SH-SY5Y (cell line): ENCODE results near the gene GAN.

Experiments used
- GATA2 ChIP-seq: IDR thresholded peaks from 2 replicates; pipeline ENCODE4 v1.6.1; 2011; ENCODE audit warnings: mild to moderate bottlenecking, low read depth, low read length
- GATA3 ChIP-seq: IDR thresholded peaks from 2 replicates; pipeline ENCODE4 v1.6.1; 2011; ENCODE audit warnings: low read depth, mild to moderate bottlenecking, low read length, moderate library complexity

GAN gene

DNA sequence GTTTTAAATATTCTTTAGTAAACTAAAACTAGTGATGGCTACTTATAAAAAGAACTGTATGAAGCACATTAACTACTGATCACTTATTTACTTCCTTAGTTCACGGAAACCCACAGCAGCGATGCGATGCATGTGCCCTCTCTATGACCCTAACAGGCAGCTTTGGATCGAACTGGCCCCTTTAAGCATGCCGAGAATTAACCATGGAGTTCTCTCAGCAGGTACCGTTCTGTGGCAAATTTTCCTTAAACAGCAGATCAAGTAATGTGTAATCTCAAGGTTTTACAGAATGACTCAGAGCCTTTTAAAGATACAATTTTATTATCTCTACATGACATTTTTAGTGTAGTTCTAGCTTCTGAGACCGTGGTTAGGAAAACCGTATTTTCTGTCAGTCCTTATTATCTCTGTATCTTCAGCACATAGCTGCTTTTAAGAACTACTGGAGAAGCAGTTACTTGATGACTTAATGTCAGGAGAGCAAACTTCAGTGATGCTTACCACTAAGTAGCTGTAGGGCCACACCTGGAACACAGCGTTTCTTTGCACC lies 43.0 kb downstream of the GAN start:
- TF ChIP-seq GATA3 (no peak), GATA2 (no peak)

DNA sequence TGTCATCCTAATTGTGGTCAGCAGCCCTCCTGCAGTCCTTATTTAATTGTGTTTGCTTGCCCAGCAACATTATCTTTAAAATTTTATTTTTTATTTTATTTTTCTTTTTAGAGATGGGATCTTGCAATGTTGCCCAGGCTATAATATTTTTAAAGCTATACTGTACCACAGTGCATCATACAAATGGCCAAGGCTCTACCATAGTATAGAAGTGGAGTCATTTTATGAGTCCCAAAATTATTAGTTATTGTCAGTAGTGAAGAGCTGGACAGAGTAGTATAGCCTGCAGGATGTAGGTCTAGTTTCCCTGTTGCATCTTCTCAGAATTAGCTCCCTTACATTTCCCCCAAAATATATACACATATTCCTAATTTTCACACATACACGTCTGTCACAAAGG lies 44.1 kb downstream of the GAN start:
- TF ChIP-seq GATA3 (no peak), GATA2 (no peak)

DNA sequence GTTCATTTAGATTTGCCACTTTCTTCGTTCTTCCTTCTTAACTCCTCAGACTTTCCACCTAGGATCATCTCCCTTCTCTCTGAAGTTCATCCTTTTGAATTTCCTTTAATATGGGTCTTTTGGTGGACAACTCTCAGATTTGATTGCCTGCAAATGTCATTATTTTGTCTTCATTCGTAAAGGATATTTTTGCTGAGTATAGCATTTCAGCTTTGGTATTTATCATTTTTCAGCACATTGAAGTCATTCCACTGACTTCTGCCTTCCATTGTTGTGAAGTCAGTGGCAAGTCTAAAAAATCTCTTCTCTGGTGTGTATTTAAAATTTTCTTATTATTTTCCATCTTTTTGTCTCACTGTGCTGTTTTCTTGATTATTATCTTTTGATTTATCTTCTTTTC lies 45.4 kb downstream of the GAN start:
- TF ChIP-seq GATA3 (no peak), GATA2 (no peak)

DNA sequence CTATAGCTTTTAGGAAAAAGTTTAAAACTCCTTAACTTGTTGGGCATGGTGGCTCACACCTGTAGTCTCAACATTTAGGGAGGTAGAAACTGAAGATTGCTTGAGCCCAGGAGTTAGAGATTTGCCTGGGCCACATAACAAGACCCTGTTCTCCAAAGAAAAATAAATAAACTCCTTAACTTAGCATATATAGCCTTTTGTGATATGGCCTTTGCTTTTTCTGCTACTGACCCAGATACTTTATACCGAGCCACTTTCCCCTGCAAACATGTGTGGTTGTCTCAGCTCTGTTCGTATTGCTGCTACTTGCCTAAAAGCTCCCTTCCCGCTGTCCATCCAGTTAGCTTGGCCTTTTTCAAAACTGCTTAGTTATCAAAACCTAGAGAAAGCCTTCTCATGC lies 51.0 kb downstream of the GAN start:
- TF ChIP-seq GATA3 (no peak), GATA2 (no peak)

DNA sequence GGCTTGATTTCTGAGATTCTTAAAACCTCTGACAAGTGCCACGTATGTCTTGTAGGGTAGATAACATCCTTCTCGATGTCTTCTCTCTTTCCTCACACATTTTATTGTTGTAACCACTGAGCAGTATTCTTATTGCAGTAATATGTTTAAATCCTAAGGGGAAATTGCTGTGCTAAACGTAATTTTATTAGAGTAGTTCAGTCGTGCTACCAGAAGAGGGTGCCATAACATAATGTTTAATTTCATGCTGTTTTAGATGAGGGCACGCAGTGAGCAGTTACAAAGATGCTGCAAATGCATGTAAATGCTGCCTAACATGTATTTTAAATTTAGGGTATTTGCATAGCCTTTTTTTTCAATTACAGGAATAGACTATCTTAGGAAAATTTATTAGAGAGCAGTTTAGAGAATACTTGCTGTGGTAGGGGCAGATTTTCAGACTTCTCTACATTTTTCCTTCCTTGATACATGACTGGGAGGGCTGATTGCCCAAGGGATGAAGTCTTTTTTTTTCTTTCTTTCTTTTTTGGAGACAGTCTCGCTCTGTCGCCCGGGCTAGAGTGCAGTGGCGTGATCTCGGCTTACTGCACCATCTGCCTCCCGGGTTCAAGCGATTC lies 51.7 kb downstream of the GAN start:
- TF ChIP-seq GATA2 (no peak), GATA3 (no peak)

DNA sequence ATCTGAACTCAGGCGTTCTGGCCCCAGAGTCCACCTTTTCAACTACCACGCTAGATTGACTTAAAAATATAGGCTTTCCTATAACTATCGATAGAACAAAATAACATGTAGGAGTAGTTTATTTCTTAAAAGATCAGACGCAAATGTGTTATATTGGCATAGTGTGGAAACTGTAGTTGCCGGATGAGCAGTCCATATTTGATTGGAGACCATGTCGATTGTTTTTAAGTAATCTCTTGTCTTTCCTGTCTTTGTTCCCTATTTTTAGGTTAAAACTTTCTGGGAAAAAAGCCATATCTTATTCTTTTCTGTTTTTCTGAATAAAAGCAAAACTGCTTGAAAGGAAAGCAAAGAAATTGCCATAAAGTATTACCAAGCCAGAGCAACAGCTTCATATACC lies 53.1 kb downstream of the GAN start:
- no peak for TF ChIP-seq GATA3
- TF ChIP-seq GATA2, result no peak

DNA sequence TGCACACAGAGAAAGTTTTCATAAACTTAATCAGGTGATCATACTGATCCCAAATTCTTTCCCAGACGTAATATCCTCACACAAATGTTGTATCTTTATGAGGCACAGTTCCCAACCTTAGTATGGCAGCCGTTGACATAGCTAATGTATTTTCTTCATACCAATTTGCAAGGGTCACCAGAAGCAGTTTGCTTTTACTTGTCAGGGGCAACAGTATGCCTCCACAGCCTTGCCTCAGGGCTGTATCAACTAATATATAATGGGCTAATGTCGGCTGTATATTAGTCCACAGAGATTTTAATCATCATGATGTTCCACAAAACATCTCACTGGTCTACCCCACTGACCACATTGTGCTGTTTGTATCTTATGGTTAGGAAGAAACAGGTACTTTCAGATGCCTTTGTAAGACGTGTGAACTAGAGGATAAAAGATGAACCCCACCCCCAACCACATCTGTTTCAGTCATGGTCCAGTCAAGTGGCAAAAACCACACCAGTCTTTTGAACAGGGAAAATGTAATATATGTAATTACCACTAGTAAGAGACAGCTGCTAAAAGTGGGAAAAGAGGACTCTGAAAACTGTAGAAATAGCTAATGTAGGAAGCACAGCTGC lies 55.2 kb downstream of the GAN start:
- TF ChIP-seq GATA2 (no peak), GATA3 (no peak)

DNA sequence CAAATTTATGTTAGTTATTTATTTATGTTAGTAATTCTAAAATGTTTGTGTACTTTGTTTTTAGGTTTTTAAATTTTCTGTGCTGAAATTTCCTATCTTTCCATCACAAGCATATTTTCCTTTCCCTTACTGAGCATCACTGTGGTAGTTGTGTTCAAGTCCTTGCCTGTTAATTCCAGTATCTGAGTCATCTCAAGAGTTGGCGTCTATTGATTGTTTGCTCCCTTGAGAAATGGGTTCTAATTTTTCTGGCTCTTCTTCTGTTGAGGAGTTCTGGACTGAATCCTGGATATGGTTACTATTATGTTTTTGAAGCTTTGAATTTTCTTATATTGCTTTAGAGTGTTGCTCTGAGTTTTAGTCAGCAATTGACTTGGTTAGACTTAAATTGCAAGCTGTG lies 56.3 kb downstream of the GAN start:
- TF ChIP-seq GATA2 (no peak), GATA3 (no peak)

DNA sequence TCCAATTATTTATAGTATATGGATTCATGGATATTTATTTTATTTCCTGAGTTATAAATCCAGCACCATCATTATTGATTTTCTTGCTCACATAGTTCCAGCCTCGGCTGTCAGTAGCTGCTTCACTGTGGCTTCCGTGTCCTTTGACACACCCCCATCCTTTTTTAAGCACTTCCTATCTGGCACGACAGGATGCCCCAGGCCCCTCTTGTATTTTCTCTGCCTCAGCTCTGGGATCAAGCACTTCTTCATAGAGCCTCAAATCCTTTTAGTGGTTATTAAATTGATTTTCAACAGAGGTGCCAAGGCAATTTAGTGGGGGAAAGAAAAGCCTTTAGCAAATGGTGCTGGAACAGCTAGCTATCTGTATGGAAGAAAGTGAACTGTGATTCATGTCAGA lies 59.8 kb downstream of the GAN start:
- TF ChIP-seq GATA3, result no peak
- TF ChIP-seq GATA2, result no peak

DNA sequence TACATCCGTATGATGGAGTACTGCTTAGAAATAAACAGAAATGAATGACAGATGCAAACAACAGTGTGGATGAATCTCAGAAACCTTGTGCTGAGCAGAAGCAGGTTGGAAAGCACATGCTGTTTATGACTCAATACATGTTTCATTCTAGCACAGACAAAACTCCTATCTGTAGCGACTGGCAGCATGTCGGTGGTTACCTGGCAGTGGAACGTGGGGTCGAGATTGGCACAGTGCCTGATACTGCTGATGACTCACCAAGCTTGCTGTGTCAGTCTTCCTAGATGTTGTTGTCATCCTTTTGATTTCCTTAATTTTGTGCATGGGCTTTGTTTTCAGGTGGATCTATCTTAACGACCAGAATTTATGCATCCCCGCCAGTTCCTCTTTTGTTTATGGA lies 62.1 kb downstream of the GAN start:
- no peak for TF ChIP-seq GATA3
- no peak for TF ChIP-seq GATA2

DNA sequence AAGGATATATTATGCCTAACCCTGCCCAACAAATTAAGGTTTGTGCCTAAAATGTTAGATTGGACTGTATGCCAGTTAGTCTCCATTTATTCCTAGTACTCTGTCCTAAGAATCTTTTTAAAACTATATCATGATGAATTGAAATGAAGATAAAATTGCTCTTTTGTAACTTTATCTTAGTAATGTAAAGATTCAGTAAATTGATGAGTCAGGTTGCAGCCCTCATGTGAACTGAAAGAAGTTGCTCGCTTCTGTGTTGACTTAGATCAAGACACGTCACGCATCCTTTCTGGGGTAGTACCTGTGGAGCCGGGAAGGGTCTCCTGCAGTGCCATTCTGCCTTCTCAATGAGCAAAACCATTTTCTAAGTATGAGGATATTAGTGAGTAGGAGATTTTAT lies 63.3 kb downstream of the GAN start:
- TF ChIP-seq GATA3 (no peak), GATA2 (no peak)

DNA sequence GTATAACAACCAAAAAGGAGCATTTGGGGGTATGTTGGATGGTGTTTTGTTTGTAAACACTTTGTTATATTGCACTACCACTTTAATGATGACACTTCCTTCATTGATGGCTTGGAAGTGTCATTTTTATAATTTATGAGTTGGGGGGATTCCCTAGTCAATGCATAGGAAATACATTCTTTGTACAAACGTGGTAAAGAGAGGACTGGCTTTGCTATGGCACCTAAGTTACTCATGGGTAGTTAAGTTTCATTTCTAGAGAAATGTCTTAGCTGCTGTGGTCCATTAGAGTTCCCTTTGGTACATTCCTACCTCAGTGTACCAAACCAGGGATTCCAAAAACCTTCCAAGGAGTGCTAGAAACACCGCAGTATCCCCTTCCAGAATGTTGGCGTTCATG lies 66.2 kb downstream of the GAN start:
- TF ChIP-seq GATA2 (no peak), GATA3 (no peak)

DNA sequence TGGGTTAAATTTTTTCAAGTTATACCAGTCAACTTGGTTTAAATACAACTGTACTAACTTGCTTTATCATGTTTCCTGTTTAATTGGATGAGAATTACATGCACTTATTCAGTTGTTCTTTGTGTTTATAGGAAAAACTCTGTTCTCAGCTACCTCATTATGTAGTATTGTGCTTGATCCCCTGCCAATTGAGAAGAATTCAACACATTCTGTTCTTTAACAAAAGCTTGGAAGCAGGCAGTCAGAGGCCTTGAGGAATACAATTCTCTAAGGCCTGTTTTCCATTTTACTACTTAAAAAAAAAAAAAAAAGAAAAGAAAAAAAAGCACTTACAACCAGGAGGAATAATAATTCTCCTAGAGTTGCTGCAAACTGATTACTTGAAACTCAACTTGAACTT lies 69.2 kb downstream of the GAN start:
- TF ChIP-seq GATA3, result no peak
- no peak for TF ChIP-seq GATA2

DNA sequence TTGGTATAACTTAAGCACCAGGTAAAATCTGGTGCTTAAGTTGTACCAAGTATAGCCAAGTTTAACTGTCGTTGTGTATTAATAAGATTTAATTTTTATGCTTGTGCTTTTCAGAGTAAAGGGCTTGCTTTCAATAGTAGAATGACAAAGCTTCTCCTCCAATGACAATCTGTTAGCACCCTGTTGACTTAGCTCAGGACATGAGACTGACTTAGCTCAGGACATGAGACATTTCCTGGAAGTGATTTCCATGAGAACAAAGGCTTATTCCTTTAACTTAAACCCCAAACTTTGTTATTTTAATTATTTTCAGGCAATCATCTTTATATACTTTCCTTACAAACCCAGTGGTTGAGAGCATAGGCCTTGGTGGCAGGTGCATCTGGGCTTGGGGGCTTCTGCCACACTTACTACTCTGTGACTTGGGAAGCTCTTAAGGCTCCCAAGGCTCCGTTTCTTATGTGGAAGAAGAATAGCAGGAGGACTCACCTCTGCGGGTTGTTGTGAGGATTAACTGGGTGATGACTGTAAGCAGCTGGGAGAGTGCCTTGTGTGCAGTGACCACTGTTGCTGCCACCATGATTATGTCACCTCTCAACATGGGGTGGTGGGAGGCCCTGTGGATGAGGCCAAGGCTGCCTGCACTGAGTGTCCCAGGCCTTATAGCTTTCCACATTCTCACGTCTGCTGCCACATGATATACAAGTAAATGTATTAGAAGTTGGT lies 70.4 kb downstream of the GAN start:
- TF ChIP-seq GATA2 (no peak), GATA3 (no peak)

DNA sequence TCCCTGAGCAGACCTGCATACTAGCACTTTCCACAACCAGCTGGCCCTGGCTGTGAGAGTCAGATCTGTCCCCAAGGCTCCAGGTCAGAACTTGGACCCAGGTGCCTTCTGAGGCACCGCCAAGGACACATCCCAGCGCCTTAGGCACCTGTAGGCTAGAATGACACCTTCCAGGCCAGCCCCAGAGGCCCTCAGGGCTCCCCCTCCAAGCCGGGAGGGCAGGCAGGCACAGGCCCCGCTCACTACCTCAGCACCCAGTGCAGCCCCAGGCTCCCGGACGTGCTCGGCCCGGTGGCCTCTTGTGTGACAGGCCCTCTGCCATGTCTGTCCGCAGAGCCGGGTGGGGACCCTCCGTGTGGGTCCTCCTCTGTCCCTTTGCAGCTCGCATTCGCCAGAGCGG lies 73.6 kb downstream of the GAN start:
- TF ChIP-seq GATA2 (no peak), GATA3 (no peak)

DNA sequence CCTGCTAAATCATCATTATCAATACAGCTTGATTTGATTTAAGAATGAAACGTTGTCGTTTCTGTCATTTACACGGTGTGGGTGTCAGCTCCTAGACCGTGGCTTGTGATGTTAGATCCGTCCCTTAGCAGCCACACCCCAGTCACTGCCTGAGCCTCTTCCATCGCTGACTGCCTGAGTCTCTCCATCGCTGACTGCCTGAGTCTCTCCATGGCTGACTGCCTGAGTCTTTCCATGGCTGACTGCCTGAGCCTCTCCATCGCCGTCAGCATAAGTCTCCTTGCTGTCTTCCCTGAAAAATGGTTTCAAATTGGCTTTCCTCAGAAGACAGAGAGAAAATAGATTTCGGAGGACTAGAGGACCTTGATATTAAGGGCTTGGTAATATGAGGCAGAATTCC lies 76.1 kb downstream of the GAN start:
- TF ChIP-seq GATA3, result no peak
- TF ChIP-seq GATA2, result no peak

DNA sequence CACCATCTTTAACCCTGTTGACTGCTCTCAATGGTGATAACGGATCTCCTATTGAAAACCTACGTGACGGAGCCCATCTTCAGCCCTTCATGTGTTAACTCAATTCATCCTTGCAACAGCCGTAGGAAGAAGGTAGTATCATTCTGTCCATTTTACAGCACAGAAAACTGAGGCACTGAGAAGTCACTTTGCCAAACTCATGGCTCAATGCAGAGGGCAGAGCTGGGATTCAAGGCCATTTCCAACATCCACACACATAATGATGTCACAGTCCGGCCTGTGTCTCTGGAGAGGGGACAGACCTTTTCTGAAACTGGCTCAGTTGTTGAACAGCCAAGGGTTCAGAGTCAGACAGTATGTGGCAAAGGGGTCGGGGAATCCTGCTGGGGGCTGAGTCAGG lies 77.2 kb downstream of the GAN start:
- TF ChIP-seq GATA2, result no peak
- TF ChIP-seq GATA3, result no peak
